ENCODE results near the gene ITPKB. TPM values are rescaled to one million over a fixed set of nuclear protein-coding genes. Genes with fewer than 3 reads are reported as not detected.
"Not testable (repeated sequence)": the region's sequence is repeated elsewhere in the genome, so short reads cannot be mapped to it uniquely, and the experiment has no call there.

ITPKB gene
- total RNA-seq, 2 donors from 2014 or later: 37.5 to 51.3 TPM

DNA sequence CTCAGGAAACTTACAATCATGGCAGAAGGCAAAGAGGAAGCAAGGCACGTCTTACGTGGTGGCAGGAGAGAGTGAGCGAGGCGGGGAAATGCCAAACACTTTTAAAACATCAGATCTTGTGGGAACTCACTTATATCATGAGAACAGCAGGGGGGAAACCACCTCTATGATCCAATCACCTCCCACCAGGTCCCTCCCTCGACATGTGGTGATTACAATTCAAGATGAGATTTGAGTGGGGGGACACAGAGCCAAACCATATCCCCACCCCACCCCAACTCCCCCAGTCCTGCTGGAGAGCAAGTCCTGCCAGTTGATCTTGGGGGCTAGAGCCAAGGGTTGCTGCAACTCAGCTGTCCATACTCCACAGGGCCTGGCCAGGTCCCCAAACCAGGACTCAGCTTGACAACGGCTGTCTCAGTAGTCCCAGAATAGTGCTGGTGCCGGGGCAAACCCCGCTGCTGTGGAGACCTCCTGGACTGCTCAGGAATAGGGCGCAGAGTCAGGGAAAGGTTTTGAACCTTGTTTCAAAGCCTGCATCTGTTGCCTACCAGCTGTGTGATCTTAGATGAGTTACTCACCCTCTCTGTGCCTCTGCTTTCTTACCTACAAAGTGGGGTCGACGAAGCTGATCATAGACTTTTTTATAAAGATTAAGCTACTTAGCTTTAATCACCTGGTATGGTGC, 111.0 kb downstream of the ITPKB start:
- DNase-seq (ENCODE audit: low spot score in 2 of 2) (no peak), ATAC-seq (peak; percentile 14 to 69)
- peak overlapping the region in 1 of 2 donors; percentile 89 for H3K27ac Mint-ChIP-seq
- no peaks in the 10 kb centered on the region for H3K9me3 Mint-ChIP-seq
- peaks cover 0 to 22% of the 10 kb centered on the region in 2 donors for H3K36me3 Mint-ChIP-seq

DNA sequence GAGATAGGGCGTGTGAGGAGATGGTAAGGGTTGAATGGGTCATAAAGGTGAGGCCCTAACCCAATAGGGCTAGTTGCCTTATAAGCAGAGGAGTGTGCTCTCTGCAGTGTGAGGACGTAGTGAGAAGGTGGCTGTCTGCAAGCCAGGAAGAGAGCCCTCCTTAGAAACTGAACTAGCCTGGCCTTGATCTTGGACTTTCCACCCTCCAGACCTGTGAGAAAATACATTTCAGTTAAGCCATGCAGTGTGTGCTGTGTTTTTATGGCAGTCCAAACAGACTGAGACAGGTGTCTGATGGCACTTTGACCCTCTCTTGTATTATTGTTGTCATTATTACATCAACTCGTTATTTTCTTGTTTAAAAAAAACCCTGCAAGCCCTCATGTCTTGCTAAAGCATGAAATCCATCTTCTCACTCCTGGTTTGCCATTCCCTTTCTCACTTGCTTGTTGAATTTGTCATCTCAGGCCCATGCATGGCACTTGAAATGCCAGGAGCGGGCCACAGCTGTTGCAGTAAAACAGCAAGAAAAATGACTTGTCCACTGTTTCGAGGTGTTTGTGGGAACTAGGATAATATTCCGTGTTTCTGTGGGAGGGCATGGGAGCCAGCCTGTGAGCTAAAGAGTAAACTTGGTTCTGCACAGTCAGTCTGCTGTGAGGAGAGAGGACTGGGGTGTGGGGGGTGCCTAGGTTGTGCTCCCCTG, 111.9 kb downstream of the ITPKB start:
- peak overlapping the region; percentile 85 to 89 for H3K27ac Mint-ChIP-seq

GRCh38 chr1:226626577-226626956, 112.5 kb downstream of the ITPKB start:
- peak; percentile 82 to 86 for DNase-seq (ENCODE audit: low spot score in 2 of 2)
- Mint-ChIP-seq H3K27ac (peak overlapping the region; percentile 85 to 89), H3K36me3 (peaks cover 0 to 22% of the 10 kb centered on the region in 2 donors), H3K9me3 (no peaks in the 10 kb centered on the region)
- peak; percentile 71 to 84 for ATAC-seq

More for the DNA sequence above, 111.9 kb downstream of the ITPKB start:
- H3K9me3 Mint-ChIP-seq: no peaks in the 10 kb centered on the region
- no peak for DNase-seq (ENCODE audit: low spot score in 2 of 2)
- H3K36me3 Mint-ChIP-seq: peaks cover 0 to 22% of the 10 kb centered on the region in 2 donors
- ATAC-seq: peak in 1 of 2 donors; percentile 17

GRCh38 chr1:226625832-226626576, 113.1 kb downstream of the ITPKB start:
- H3K36me3 Mint-ChIP-seq: peaks cover 0 to 22% of the 10 kb centered on the region in 2 donors
- ATAC-seq: peak; percentile 21 to 54
- DNase-seq (ENCODE audit: low spot score in 2 of 2): no peak
- no peaks in the 10 kb centered on the region for H3K9me3 Mint-ChIP-seq
- H3K27ac Mint-ChIP-seq: peak overlapping the region; percentile 85 to 89

DNA sequence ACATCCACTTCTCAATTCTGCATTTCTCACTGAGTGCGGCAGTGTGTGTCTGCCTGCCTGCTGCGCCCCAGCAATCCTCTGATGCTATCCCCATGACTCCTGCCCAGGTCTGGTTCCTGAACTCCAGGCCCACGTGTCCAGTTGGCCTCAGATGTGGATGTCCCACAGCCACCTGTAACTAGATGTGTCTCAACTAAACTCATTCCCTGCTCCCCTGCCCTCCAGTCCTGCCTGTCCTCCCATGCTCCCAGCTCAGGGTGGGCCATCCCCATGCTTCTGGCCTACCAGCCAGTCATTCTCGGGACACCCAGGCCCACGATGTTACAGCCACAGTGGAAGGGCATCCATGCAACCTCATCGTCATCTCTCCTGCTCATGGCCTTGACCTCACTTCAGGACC, 113.8 kb downstream of the ITPKB start:
- no peaks in the 10 kb centered on the region for H3K9me3 Mint-ChIP-seq
- peak overlapping the region; percentile 85 to 89 for H3K27ac Mint-ChIP-seq
- peaks cover 0 to 22% of the 10 kb centered on the region in 2 donors for H3K36me3 Mint-ChIP-seq
- ATAC-seq (no peak), DNase-seq (ENCODE audit: low spot score in 2 of 2) (no peak)

- ATAC-seq (no peak), DNase-seq (ENCODE audit: low spot score in 2 of 2) (no peak)
- Mint-ChIP-seq H3K36me3 (peaks cover 0 to 16% of the 10 kb centered on the region in 2 donors), H3K27ac (no peak overlapping the region), H3K9me3 (no peaks in the 10 kb centered on the region)
Observed at GRCh38 chr1:226624526-226624925, 114.6 kb downstream of the ITPKB start.

- ATAC-seq: no peak
- no peak for DNase-seq (ENCODE audit: low spot score in 2 of 2)
- no peaks in the 10 kb centered on the region for H3K9me3 Mint-ChIP-seq
Observed at GRCh38 chr1:226622012-226622411, 117.1 kb downstream of the ITPKB start.

GRCh38 chr1:226619031-226619430, 120.1 kb downstream of the ITPKB start:
- ATAC-seq: no peak
- no peaks in the 10 kb centered on the region for H3K36me3 Mint-ChIP-seq
- no peak overlapping the region for H3K27ac Mint-ChIP-seq
- no peaks in the 10 kb centered on the region for H3K9me3 Mint-ChIP-seq
- DNase-seq (ENCODE audit: low spot score in 2 of 2): no peak

More at GRCh38 chr1:226622012-226622411, 117.1 kb downstream of the ITPKB start:
- Mint-ChIP-seq H3K27ac (peak overlapping the region in 1 of 2 donors; percentile 4), H3K36me3 (peaks cover 0 to 5% of the 10 kb centered on the region in 2 donors)

DNA sequence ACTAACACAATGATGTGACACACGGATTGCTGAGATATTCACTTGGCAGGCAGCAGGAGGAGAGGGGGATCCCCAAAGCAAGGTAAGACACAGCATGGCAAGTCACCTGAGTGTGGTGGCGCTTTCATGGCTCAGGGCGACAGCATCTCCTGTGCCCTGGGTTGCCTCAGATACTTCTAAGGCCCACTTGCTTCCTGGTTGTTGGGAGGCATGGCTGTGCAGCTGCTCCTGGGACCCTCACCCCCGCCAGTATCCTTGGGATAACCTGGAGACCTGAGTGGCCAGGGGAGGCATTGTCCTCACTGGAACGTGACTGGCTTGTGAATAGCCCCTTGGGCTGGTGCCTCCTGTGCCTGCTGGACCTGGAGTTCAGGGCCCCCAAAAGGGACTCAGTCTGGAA, 120.7 kb downstream of the ITPKB start:
- H3K27ac Mint-ChIP-seq: no peak overlapping the region
- no peak for DNase-seq (ENCODE audit: low spot score in 2 of 2)
- no peak for ATAC-seq
- H3K36me3 Mint-ChIP-seq: no peaks in the 10 kb centered on the region
- no peaks in the 10 kb centered on the region for H3K9me3 Mint-ChIP-seq

GRCh38 chr1:226617719-226618118, 121.4 kb downstream of the ITPKB start:
- peak overlapping the region in 1 of 2 donors; percentile 60 for H3K27ac Mint-ChIP-seq
- not testable (repeated sequence) for H3K9me3 Mint-ChIP-seq

GRCh38 chr1:226617109-226617508, 122.0 kb downstream of the ITPKB start:
- DNase-seq (ENCODE audit: low spot score in 2 of 2): no peak
- H3K27ac Mint-ChIP-seq: no peak overlapping the region
- no peak for ATAC-seq
- H3K9me3 Mint-ChIP-seq: no peaks in the 10 kb centered on the region
- H3K36me3 Mint-ChIP-seq: no peaks in the 10 kb centered on the region

More at GRCh38 chr1:226617719-226618118, 121.4 kb downstream of the ITPKB start:
- not testable (repeated sequence) for H3K36me3 Mint-ChIP-seq; DNase-seq (ENCODE audit: low spot score in 2 of 2); ATAC-seq

DNA sequence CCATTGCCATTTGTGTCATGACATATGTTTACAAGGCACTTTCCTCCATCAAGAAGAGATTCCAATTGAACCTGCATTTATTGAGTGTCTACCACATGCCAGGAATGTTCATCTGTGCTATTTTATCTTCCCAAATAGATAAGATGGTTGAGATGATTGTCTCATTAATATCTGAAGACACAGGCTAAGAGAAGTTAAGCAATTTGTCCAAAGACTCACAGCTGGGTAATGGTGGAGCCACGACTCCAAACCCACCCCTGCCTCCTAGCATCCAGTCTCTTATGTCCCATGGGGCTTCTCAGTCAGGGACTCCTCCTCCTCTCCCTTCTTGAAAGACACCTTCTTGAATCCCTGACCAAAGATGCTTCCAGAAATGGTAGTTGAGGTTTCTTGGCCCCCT, 122.4 kb downstream of the ITPKB start:
- DNase-seq (ENCODE audit: low spot score in 2 of 2) (no peak), ATAC-seq (no peak)
- Mint-ChIP-seq H3K36me3 (no peaks in the 10 kb centered on the region), H3K9me3 (no peaks in the 10 kb centered on the region), H3K27ac (no peak overlapping the region)

GRCh38 chr1:226615876-226616275, 123.2 kb downstream of the ITPKB start:
- Mint-ChIP-seq H3K36me3 (no peaks in the 10 kb centered on the region), H3K9me3 (no peaks in the 10 kb centered on the region), H3K27ac (no peak overlapping the region)
- no peak for DNase-seq (ENCODE audit: low spot score in 2 of 2)
- no peak for ATAC-seq

DNA sequence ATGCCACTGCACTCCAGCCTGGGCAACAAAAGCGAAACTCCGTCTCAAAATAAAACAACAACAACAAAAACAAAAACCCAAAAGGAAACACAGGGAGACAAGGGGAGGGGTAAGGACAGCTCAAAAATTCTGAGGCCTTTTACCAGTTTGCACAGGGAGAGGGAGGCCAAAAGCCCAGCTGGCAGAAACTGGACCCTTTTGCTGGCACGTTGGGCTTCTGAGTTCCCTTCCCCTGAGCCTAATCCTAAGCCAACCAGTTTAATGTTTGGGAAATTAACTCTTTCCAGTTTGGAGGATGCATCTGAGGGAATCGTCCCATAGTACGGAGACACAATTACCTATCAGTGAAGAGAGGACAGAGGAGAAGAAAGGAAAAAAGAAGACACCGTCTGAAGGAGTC, 127.1 kb downstream of the ITPKB start:
- not testable (repeated sequence) for ATAC-seq; DNase-seq (ENCODE audit: low spot score in 2 of 2)

DNA sequence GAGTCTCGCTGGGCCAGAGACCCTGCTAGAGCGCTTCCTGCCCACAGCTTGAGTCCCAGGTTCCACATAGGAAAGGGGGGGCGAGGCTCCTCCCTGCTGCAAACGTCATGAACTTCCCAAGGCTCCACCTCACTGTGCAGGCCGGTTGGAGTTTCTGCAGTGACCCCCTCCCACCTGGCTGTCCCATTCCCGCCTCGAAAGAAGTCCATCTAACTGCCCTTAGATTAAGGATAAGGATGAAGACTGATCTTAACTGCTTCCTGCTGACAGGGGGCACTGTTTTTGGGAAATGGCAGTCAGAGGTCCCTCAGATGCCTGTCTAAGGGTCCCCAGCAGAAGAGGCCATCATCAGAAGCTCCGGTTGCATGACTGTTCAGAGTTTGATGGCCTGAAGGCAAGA, 127.8 kb downstream of the ITPKB start:
- DNase-seq (ENCODE audit: low spot score in 2 of 2) (no peak), ATAC-seq (no peak)
- no peaks in the 10 kb centered on the region for H3K36me3 Mint-ChIP-seq
- H3K27ac Mint-ChIP-seq: no peak overlapping the region
- no peaks in the 10 kb centered on the region for H3K9me3 Mint-ChIP-seq

More for the DNA sequence above, 127.1 kb downstream of the ITPKB start:
- H3K9me3 Mint-ChIP-seq, H3K27ac Mint-ChIP-seq, H3K36me3 Mint-ChIP-seq: not testable (repeated sequence)

GRCh38 chr1:226610671-226611070, 128.4 kb downstream of the ITPKB start:
- H3K27ac Mint-ChIP-seq: no peak overlapping the region
- H3K9me3 Mint-ChIP-seq: no peaks in the 10 kb centered on the region
- ATAC-seq: no peak
- DNase-seq (ENCODE audit: low spot score in 2 of 2): no peak
- no peaks in the 10 kb centered on the region for H3K36me3 Mint-ChIP-seq

- Mint-ChIP-seq H3K9me3 (no peaks in the 10 kb centered on the region), H3K36me3 (no peaks in the 10 kb centered on the region), H3K27ac (no peak overlapping the region)
- ATAC-seq: no peak
- no peak for DNase-seq (ENCODE audit: low spot score in 2 of 2)
Observed at GRCh38 chr1:226609836-226610455, 129.1 kb downstream of the ITPKB start.

All from activated naive CD4-positive, alpha-beta T cell treated with anti-CD3 and anti-CD28 coated beads, Interleukin-2, amount 50 U/mL, for 72 hours (primary cell).